ENCODE measurements around the gene PLEKHA5. TPM values are rescaled to one million over a fixed set of nuclear protein-coding genes. Genes with fewer than 3 reads are reported as not detected.

The PLEKHA5 gene
- total RNA-seq, 2 donors from 2014 or later: 24.4 to 41.7 TPM

- no peaks in the 10 kb centered on the region for H3K4me1 ChIP-seq (replicated peaks)
Observed at GRCh38 chr12:19230299-19230866, 100.8 kb downstream of the PLEKHA5 start.

GRCh38 chr12:19230896-19231295 lies 101.4 kb downstream of the PLEKHA5 start:
- no peaks in the 10 kb centered on the region for H3K27me3 ChIP-seq (replicated peaks; ENCODE audit: insufficient read depth)
- TF ChIP-seq POLR2A (IDR thresholded peaks at IDR 0.05) (no peak), POLR2AphosphoS5 (IDR thresholded peaks at IDR 0.05) (no peak), CTCF (IDR thresholded peaks at IDR 0.05) (no peak)
- intact Hi-C loops (cut with DNase I): no loop called here
- H3K4me3 ChIP-seq: no peak overlapping the region
- no peak overlapping the region for H3K27ac ChIP-seq
- H3K9me3 ChIP-seq: no peaks in the 10 kb centered on the region
- H3K36me3 ChIP-seq: no peaks in the 10 kb centered on the region
- no peaks in the 10 kb centered on the region for H3K4me1 ChIP-seq (replicated peaks)
- no peak for DNase-seq (ENCODE audit: low spot score)

More at GRCh38 chr12:19230299-19230866, 100.8 kb downstream of the PLEKHA5 start:
- no peak for DNase-seq (ENCODE audit: low spot score)
- no peak overlapping the region for H3K27ac ChIP-seq
- no peaks in the 10 kb centered on the region for H3K27me3 ChIP-seq (replicated peaks; ENCODE audit: insufficient read depth)
- H3K36me3 ChIP-seq: no peaks in the 10 kb centered on the region
- intact Hi-C loops (cut with DNase I): no loop called here
- no peak overlapping the region for H3K4me3 ChIP-seq
- 94% methylated on average over 32 of the region's 37 CpGs for WGBS
- no peak for TF ChIP-seq POLR2A (IDR thresholded peaks at IDR 0.05)
- TF ChIP-seq CTCF (IDR thresholded peaks at IDR 0.05): no peak
- TF ChIP-seq POLR2AphosphoS5 (IDR thresholded peaks at IDR 0.05): no peak
- no peaks in the 10 kb centered on the region for H3K9me3 ChIP-seq

- H3K4me3 ChIP-seq: no peak overlapping the region
- no peaks in the 10 kb centered on the region for H3K27me3 ChIP-seq (replicated peaks; ENCODE audit: insufficient read depth)
- 13% methylated on average over 3 of the region's 3 CpGs for WGBS
- H3K36me3 ChIP-seq: no peaks in the 10 kb centered on the region
- TF ChIP-seq CTCF (IDR thresholded peaks at IDR 0.05) (no peak), POLR2AphosphoS5 (IDR thresholded peaks at IDR 0.05) (no peak), POLR2A (IDR thresholded peaks at IDR 0.05) (no peak)
- H3K9me3 ChIP-seq: no peaks in the 10 kb centered on the region
- no peak for DNase-seq (ENCODE audit: low spot score)
- no peak overlapping the region for H3K27ac ChIP-seq
- intact Hi-C loops (cut with DNase I): no loop called here
- H3K4me1 ChIP-seq (replicated peaks): no peaks in the 10 kb centered on the region
Observed at GRCh38 chr12:19234171-19234704, 104.7 kb downstream of the PLEKHA5 start.

- H3K9me3 ChIP-seq: no peaks in the 10 kb centered on the region
- no peaks in the 10 kb centered on the region for H3K36me3 ChIP-seq
- DNase-seq (ENCODE audit: low spot score): no peak
- no peaks in the 10 kb centered on the region for H3K27me3 ChIP-seq (replicated peaks; ENCODE audit: insufficient read depth)
- H3K27ac ChIP-seq: no peak overlapping the region
- no peaks in the 10 kb centered on the region for H3K4me1 ChIP-seq (replicated peaks)
- no peak overlapping the region for H3K4me3 ChIP-seq
- WGBS: 67% methylated on average over 2 of the region's 2 CpGs
- TF ChIP-seq POLR2A (IDR thresholded peaks at IDR 0.05) (no peak), CTCF (IDR thresholded peaks at IDR 0.05) (no peak), POLR2AphosphoS5 (IDR thresholded peaks at IDR 0.05) (no peak)
- intact Hi-C loops (cut with DNase I): no loop called here
Observed at GRCh38 chr12:19234981-19235871, 105.7 kb downstream of the PLEKHA5 start.
